IMR-90 (cell line): ENCODE data around the gene CCDC182.

Source experiments
- BHLHE40 ChIP-seq: fragments of 150-350 bp; IDR thresholded peaks from 2 replicates; pipeline ENCODE4 v1.6.1; 2016; ENCODE audit warnings: mild to moderate bottlenecking, low read depth, low read length
- CEBPB ChIP-seq: IDR thresholded peaks from 2 replicates; pipeline ENCODE4 v1.6.1; 2012; ENCODE audit warnings: low read depth, low read length, improper control_type of control experiment
- CHD1 ChIP-seq: IDR thresholded peaks from 2 replicates; pipeline ENCODE4 v1.6.1; 2012; ENCODE audit warnings: low read depth, low read length, improper control_type of control experiment
- FOS ChIP-seq: fragments of 150-350 bp; IDR thresholded peaks from 2 replicates; pipeline ENCODE4 v1.6.1; 2016; ENCODE audit warnings: low read depth, low read length
- MAFK ChIP-seq: IDR thresholded peaks from 2 replicates; pipeline ENCODE4 v1.6.1; 2012; ENCODE audit warnings: low read depth, low read length, improper control_type of control experiment
- MXI1 ChIP-seq: IDR thresholded peaks from 2 replicates; pipeline ENCODE4 v1.6.1; 2012; ENCODE audit warnings: low read depth, mild to moderate bottlenecking, low read length, moderate library complexity, borderline replicate concordance
- POLR2A ChIP-seq: IDR thresholded peaks from 2 replicates; pipeline ENCODE4 v1.6.1; 2012; ENCODE audit warnings: mild to moderate bottlenecking, low read depth, low read length
- RAD21 ChIP-seq: IDR thresholded peaks from 2 replicates; pipeline ENCODE4 v1.6.1; 2012; ENCODE audit warnings: low read length, improper control_type of control experiment
- TF ChIP-seq, protein P1 (sequence below): conservative IDR thresholded peaks from 2 replicates; pipeline ENCODE4 v1.5.1; 2012; ENCODE audit warnings: mild to moderate bottlenecking, low read depth, low read length, improper control_type of control experiment
- TF ChIP-seq, protein P2 (sequence below): fragments of 150-350 bp; IDR thresholded peaks from 2 replicates; pipeline ENCODE4 v1.6.1; 2017; ENCODE audit warnings: mild to moderate bottlenecking, antibody characterized with exemption, low read length, low read depth

DNA sequence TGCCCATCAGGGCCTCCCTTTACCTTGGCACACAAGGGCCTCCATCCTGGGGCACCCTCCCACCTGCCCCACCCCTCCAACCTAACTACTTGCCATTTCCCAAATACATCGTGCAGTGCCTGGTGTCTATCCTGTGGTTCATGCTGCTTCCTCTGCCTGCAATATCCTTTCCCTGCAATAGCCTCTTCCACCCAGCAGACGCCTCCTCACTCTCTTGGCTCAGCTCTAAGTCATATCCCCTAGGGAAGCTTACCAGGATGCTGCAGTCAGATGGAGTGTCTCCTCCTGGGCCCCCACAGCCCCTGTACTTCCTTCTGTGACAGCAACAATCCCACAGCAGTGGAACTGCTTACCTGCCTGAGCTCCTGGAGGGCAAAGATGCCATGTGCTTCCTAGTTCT lies 36.7 kb downstream of the CCDC182 start:
- TF ChIP-seq, protein P1, sequence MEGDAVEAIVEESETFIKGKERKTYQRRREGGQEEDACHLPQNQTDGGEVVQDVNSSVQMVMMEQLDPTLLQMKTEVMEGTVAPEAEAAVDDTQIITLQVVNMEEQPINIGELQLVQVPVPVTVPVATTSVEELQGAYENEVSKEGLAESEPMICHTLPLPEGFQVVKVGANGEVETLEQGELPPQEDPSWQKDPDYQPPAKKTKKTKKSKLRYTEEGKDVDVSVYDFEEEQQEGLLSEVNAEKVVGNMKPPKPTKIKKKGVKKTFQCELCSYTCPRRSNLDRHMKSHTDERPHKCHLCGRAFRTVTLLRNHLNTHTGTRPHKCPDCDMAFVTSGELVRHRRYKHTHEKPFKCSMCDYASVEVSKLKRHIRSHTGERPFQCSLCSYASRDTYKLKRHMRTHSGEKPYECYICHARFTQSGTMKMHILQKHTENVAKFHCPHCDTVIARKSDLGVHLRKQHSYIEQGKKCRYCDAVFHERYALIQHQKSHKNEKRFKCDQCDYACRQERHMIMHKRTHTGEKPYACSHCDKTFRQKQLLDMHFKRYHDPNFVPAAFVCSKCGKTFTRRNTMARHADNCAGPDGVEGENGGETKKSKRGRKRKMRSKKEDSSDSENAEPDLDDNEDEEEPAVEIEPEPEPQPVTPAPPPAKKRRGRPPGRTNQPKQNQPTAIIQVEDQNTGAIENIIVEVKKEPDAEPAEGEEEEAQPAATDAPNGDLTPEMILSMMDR, result no peak
- TF ChIP-seq, protein P2, sequence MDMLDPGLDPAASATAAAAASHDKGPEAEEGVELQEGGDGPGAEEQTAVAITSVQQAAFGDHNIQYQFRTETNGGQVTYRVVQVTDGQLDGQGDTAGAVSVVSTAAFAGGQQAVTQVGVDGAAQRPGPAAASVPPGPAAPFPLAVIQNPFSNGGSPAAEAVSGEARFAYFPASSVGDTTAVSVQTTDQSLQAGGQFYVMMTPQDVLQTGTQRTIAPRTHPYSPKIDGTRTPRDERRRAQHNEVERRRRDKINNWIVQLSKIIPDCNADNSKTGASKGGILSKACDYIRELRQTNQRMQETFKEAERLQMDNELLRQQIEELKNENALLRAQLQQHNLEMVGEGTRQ, result no peak
- no peak for TF ChIP-seq POLR2A
- no peak for TF ChIP-seq RAD21
- no peak for TF ChIP-seq MXI1
- no peak for TF ChIP-seq CHD1
- no peak for TF ChIP-seq MAFK
- no peak for TF ChIP-seq CEBPB
- no peak for TF ChIP-seq FOS
- TF ChIP-seq BHLHE40, result no peak
